Measurements from ENCODE around the gene CD2.
A peak's percentile ranks its signal among the peaks of the same experiment; 100 is the strongest.
"Not testable (repeated sequence)": the region's sequence is repeated elsewhere in the genome, so short reads cannot be mapped to it uniquely, and the experiment has no call there.

CD2 gene

DNA sequence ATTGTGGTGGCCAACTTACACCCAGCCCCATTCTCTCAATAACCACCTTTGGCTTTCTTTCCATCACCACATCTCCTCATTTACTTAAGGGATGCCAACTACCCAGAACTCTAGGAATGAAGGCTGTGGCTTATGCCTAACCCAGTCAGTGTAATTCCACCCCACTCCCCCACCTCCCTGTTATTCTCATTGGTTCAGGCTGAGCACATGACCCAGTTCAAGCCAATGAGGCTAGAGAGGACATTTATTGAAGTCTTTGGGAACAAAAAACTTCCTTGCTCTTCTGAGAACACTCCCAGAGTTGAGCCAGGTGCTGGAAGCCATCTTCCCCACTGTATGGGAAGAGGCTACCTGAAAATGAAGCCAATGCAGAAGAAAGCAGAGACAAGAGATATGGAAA lies 22.8 kb upstream of the CD2 start:
- no peak for DNase-seq (ENCODE audit: low spot score)

DNA sequence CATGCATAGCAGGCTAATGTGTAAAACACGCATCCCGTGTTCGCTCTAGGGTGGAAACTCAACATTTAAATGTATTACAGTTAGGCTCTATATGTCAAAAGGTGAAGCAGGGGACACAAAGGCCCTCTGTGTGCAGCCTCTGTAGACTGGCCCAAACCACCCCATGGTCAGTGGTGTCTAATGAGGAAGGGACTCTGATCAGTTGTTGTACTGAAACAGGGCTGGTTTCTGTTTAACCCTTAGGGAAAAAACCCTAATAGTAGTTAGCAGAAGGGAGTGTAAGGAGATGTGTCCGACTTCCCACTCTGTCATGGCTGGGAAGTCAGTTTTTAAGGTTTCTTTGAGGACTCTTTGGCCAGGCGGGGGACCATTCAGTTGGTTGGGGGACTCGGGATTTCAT lies 21.5 kb upstream of the CD2 start:
- DNase-seq (ENCODE audit: low spot score): no peak

DNA sequence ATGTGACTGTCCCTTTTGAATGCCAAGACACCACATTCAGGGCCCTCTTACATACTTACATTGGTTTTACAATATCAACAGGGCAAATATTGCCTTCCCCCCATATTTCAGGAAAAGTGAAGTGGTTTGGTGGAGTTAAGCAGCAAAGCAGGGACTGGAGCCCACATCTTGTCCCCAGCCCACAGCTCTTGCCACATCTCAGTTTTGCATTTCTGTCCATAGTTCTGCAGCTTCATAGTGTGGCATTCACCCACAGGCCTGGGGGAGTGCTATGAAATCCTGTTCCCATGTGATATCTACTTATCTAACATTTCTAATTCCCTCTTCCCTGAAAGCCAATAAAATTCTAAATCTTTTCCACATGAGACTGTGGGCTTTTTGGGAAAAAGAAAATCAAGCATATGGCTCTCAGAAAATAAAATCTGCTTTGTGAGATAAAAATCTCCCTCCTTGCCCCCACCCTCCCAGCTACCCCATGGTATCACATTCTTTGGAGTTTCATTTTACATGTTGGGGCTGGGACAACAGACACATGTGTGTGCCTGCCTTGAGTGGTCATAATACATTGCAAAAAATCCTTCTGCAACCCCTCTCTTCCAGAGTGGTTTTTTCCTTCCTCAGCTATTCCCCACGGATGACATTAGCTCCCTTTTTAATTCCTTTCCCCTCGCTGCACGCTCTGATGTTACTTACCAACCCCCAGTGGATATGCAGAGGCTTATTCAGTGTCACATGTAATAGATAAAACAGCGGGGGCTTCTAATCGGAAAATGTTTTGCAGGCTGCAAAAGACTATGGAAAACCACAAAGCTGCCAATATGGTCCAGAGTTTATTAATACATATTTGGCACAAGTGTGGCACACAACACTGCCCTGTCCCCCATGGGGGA lies 20.5 kb upstream of the CD2 start:
- no peak for DNase-seq (ENCODE audit: low spot score)

DNA sequence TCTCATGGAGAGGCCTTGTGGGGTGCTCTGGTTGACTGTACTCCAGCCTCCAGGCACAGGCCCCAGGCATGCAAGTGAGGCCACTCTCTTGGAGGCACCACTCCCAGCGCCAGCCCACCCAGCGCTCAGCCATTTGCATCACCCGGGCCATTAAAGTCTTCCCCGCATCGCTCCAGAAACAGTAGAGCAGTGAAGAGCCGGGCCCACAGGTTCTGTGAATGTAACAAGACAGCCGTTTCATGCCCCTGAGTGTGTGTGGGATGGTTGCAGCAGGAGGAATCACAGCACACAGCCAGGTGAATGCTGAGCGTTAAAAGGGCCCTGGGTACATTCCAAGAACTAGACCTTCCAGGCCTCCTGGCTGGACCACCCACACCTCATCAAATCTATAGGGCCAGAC lies 19.0 kb upstream of the CD2 start:
- DNase-seq (ENCODE audit: low spot score): no peak

DNA sequence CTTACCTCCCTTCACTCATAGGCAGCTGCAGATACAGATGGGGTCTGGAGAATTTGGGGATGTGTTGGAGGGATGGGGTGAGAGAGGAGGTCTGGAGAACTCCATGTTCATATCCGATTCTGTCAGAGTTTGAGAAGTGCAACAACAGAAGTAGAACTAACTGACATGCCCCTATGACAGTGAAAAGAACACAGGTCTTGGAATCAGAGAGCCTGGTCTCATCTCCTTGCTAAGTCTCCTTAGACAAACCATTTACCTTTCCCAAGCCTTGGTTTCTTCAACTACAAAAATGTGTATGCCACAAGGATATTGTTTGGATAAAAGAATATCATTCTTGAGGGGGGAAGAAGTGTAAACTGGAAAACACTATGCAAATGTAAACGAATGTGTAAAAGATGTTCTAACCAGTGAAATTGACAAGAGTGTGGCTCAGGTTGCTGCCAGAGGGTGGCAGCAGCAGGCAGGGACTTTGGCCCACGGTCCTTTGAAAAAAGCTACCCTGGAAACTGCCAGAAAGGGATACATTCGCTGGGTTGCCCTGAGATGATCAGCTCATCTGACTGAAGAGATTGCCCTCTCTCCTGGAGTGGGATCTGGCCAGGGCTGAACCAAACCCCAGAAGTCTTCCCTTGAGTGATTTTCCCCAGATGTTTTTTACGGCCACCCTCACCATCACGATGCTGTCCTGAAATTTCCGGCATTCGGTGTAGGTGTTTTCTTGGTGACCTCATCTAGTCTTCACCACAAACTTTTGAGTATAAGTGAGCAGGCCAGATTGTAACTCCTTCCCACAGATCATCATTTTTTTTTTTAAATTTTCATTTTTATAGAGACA lies 17.0 kb upstream of the CD2 start:
- peak; percentile 87 for DNase-seq (ENCODE audit: low spot score)

DNA sequence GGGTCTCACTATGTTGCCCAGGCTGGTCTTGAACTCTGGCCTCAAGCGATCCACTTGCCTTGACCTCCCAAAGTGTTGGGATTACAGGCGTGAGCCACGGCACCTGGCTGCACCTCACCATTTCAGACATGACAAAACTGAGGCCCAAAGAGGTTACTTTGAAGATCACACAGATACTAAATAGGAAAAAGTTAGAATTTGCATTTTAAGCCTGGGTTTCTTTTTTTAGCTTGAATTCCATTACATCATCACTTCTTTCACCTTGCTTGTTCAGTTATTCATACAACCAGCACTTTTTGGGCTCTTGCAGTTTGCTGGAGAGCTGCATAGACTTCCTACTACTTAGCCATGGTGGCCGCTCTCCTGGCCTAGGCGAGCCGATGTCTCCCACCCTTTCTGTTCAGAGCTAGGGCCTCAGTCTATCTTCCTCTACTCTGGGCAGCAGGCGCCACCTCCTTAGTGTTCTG lies 16.3 kb upstream of the CD2 start:
- no peak for DNase-seq (ENCODE audit: low spot score)

DNA sequence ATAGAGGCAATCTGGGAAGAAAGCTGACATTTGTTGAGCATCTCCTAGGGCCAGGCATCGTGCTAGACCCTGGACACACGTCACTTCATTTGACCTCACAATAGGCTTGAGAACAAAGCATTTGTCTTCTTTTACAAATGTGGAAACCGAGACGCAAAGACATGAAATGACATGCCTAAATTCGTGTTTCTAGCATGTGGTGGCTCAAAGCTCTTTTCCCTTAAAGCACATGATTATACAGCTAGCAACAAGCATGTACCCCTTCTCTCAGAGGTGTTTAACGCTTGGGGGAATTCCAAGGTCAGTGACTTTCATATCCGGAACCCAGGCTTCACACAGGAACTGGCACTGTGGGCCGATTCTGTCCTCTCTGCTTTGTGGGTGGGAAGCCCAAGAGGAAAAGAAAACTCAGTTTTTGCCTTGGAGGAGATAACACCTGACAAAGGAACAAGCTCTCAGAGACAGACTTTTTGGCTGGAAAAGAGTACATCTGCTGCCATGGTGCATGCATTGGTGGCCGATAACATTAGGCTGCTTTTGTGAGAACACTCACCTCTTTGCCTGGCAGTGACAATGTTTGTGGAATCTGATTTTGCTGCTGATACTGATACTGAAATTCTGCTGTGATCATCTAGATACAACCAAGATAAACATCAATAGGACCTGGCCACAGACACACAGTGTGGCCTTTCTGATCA lies 15.4 kb upstream of the CD2 start:
- DNase-seq (ENCODE audit: low spot score): no peak

DNA sequence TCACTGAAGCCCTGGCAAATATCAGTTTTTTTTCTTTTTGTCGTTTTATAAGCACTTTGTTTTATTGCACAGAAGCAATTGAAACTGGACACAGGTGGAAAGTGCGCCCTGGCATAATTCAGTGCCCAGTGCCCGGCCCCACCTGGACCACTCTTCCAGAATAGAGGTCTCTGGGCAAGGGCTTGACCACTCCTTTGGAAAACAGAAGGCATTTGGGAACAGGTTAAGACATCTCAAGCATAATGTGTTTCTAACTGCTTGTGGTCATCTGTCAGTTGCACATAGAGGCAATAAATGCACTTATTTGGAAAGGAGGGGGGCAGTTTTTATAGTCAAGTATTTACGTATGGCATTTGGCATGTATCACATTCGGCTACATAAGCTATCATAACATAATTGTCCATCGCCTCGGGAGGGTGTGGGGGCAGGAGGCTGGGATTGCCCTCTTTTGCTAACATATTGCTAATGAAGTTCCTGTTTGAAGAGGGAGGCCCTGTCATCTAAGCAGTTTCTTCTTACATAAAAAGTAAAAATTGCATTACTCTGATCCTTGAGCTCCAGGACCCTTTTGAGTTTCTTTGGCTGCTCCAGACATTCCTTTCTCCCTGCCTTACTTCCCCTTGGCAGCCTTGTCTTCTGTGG lies 14.7 kb upstream of the CD2 start:
- no peak for DNase-seq (ENCODE audit: low spot score)

DNA sequence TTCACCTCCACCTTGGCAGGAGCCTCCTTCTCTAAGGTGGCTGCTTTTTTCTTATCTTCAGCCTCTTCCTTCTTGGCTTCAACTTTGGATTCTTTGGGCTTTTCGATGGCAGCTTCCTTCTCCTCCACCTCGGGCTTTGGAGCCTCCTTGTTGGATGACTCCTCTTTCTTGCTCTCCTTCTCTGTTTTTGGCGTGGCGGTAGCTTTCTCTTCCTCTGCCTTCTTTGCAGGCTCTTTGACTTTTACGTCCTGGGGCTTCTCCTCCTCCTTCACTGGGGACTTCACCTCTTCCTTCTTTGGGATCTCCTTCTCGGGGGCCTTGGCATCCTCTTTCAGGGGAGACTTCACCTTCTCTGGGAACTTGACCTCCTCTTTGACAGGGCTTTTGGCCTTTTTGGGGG lies 13.9 kb upstream of the CD2 start:
- DNase-seq (ENCODE audit: low spot score): no peak

DNA sequence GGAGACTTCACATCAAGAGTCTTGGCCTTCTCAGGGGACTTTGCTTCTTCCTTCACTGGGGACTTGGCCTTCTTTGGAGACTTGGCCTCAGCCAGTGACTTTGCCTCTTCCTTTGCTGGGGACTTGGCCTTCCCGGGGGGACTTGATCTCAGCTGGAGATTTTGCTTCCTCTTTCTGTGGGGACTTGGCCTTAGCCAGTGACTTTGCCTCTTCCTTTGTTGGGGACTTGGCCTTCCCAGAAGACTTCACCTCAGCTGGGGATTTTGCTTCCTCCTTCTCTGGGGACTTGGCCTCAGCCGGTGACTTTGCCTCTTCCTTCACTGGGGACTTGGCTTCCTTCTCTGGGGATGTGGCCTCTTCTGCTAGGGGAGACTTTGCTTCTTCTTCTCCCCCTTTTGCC lies 13.5 kb upstream of the CD2 start:
- no peak for DNase-seq (ENCODE audit: low spot score)

DNA sequence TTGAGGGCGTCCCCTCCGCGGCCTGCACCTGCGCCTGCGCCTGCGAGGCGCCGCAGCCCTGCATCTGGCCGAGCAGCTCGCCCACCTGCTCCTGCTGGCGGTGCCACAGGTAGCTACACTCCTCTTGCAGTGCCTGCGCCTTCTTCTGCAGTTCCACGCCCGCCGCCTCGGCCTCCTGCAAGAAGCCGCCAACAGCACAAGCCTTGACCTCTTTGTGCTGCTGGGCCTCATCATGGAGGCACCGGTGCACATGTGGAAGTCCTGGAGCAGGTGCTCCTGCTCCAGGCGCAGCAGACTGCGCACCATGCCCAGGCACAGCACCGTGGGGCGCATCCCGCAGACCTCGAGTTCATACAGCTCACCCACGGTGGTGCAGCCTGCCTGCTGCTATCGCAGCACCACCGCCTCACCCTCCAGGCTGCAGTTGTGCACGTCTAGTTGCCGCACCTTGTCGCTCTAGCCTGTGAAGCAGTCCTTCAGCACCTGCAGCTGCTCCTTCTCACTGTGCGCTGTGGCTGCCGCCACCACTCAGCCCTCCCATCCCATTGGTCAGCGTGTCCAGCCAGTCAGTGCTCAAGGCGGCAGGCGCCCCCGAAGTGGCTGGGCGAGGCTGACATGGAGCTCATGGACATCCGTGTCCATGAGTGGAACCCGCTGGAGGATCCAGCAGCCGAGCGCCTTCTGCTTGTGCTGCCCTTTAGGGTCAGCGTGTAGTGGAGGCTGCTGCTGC lies 12.2 kb upstream of the CD2 start:
- no peak for DNase-seq (ENCODE audit: low spot score)

DNA sequence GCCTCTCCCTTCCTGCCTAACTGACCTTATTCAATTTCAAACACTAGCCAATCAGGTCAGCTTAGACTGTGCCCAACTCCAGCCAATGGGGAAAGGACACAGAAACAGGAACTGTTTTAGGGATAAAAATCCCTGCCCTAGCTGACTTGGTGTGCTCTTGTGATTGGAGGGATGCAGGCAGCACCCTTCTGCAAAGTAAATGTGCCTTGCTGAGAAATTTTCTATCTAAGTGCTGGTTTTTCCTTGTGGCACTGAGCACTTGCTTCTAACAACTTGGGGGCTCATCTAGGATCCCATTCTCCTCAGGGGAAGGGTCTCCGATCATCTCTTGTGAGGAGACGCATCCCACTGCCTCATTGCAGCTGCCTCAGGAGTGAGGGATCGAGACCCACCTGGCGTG lies 10.7 kb upstream of the CD2 start:
- no peak for DNase-seq (ENCODE audit: low spot score)

DNA sequence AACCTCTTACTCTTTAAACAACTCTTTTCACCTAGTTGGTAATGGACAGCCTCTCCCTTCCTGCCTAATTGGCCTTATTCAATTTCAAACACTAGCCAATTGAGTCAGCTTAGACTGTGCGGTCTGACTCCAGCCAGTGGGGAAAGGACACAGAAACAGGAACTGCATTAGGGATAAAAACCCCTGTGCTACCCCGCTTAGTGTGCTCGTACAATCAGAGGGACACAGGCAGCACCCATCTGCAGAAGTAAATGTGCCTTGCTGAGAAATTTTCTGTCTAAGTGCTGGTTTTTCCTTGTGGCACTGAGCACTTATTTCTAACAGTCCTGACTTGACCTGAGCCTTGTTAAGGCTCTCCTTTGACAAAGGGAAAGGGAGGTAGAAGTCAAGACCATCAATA lies 6.0 kb upstream of the CD2 start:
- DNase-seq (ENCODE audit: low spot score): no peak

DNA sequence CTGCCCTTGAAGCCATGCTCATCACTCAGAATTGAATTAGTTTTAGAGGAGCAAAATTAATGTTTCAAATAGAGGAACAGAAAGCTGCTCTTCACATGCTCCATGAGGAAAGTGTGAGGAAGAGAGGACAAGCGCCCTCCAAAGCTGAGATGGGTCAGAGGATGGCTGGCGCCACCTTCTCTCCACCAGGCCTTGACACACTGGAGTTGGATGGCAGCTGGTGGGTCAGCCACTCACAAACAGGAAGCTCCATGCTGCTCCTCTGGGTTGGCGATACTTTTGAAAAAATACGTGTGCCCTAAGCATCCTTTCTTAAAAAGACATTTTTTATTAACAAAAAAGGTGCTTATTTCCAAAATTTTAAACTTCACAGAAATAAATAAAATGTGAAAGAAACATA lies 3.1 kb upstream of the CD2 start:
- no peak for DNase-seq (ENCODE audit: low spot score)

DNA sequence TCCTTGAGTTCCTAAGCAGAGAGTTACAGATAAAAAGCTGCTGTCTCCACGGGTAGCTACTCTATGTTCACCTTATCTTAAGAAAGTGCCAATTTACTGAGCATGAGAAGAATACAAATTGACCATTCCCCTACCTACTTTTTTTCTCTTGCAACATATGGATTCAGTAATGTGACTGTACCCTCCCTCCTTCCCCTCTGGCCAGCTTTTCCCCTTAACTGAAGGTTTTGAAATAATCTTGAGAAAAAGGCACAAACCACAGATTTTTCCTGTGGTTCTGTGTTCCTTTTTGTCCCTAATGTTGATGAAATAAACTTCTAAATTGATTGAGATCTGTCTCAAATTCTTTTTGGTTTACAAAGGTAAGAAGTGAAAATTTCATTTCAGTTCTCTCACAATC lies 2.6 kb upstream of the CD2 start:
- DNase-seq (ENCODE audit: low spot score): no peak

DNA sequence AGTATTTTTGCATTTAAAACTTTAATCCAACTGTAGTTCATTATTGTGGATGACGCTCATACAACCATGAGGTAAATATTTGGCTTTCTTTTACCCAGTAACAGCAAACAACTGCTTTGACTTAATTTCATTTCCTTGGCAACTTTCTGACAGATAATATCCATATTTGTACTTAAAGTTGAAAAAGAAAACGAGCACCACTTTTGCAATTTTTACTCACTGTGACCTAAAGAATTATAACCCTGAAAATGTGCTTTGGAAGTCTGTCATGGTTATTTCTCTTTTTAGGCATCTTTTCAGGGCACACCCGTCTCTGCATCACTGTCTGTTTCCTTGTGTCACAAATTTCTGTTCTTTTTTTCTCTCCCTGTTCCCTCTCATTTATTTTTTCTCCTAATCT lies 918 bp upstream of the CD2 start:
- no peak for DNase-seq (ENCODE audit: low spot score)

DNA sequence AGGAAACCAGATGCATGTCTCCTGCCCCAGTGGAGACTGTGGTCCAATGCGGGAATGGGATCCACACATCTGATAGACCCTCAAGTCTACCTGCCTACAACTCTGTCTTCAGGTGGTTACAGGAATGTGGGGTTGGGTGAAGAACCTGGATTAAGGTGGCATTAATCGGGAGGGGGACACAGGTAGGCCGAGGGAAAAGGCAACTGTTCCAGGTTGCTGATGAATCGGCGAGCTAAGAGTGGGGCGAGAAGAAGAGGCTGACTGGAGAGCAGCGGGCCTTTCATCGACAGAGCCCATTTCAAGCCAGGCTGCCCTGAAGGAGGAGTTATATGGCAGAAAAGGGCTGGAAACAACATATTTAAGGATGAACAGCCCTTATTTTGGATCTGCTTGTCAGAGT lies 836 bp downstream of the CD2 start:
- DNase-seq (ENCODE audit: low spot score): no peak

DNA sequence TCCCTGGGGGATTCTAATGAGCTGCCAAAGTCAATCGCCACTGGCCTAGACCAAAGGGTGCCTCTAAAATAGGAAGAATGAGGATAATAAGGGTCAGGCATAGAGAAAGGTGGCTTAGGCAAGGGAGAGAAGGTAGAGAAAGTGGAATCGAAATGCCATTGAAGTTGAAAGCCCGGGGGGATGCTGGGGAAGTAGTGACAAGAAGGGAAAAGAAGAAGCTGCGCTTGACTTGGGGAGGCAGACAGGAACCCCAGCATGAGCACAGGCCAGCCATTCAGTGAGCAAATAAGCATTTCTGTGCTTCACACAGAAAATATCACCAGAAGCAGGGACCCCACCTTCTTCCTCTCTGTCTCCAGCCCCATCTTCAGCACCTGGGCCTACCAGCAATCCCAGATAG lies 1.5 kb downstream of the CD2 start:
- DNase-seq (ENCODE audit: low spot score): no peak

DNA sequence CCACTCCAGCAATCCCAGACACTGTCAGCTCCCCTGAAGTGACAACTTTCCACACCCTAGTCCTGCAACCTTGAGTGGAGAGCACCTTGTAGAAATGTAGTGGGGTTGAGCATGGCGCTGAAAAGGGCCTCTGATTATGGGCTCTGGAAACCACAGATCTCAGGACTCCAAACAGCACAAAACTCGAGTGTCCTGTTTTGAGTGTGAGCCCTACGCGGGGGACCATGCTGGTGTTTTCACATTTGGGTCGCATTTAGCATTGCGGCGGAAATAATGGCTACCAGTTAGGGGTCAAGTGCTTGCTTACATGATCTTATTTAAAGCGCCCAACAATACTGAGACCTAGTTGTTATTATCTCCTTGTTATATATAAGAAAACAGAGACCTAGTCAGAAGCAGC lies 1.9 kb downstream of the CD2 start:
- not testable (repeated sequence) for DNase-seq (ENCODE audit: low spot score)

DNA sequence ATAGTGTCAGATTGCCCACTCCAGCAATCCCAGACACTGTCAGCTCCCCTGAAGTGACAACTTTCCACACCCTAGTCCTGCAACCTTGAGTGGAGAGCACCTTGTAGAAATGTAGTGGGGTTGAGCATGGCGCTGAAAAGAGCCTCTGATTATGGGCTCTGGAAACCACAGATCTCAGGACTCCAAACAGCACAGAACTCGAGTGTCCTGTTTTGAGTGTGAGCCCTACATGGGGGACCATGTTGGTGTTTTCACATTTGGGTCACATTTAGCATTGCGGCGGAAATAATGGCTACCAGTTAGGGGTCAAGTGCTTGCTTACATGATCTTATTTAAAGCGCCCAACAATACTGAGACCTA lies 4.2 kb downstream of the CD2 start:
- DNase-seq (ENCODE audit: low spot score): not testable (repeated sequence)

DNA sequence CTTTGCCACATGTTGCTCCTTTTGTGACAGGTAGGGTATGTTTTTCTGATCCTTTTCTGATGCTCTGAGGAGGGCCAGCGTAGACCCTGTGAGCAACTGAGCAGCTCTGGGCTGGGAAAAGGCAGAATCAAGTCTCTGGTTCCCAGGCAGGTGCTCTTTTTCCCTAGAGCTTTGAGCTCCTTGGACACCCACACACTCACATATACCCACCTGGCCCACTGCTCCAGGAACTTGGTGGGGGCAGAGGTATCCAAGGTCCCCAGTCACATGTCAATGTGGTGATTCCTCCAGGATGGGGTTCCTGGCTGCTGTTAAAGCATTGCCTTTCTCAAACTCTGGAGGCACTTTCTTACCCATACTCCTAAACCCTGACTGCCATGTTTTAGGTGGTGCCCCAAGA lies 5.4 kb downstream of the CD2 start:
- no peak for DNase-seq (ENCODE audit: low spot score)

DNA sequence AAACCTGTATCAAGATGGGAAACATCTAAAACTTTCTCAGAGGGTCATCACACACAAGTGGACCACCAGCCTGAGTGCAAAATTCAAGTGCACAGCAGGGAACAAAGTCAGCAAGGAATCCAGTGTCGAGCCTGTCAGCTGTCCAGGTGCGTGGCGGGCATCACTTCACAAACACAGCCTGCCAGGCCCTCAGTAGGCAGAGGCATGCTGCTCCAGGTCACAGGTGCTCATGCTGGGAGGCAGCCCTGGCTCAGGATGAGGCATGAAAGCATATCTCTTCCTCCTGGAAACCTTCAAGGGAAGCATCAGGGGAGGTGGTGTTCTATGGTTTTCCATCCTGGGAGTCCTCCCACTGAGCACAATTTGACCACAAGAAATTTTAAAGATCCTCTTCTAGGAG lies 6.3 kb downstream of the CD2 start:
- DNase-seq (ENCODE audit: low spot score): no peak
